Esophagus squamous epithelium (tissue), 4 donors: ENCODE data around the gene COA7.

Source experiments
- CTCF ChIP-seq, 6 experiments: fragments of 450-650 bp in 4 of 6; fragments of 200-600 bp in 2 of 6; sonication (generic) in 2 of 6; IDR thresholded peaks; one replicate each; pipeline ENCODE4 v1.5.1; 2016 to 2019; ENCODE audit warnings: antibody characterized with exemption in 6 of 6, mild to moderate bottlenecking in 4 of 6, moderate library complexity in 4 of 6
- POLR2A ChIP-seq, 4 donors: fragments of 450-650 bp; IDR thresholded peaks; one replicate each; pipeline ENCODE4 v1.6.1; 2017; ENCODE audit warnings: antibody characterized with exemption in 4 of 4, mild to moderate bottlenecking in 4 of 4, moderate library complexity in 3 of 4

GRCh38 chr1:52660807-52661206 lies 37.3 kb downstream of the COA7 start:
- TF ChIP-seq POLR2A (IDR thresholded peaks at IDR 0.05) (no peak), CTCF (IDR thresholded peaks at IDR 0.05) (no peak)
